ENCODE data around the gene ZNF22.

DNA sequence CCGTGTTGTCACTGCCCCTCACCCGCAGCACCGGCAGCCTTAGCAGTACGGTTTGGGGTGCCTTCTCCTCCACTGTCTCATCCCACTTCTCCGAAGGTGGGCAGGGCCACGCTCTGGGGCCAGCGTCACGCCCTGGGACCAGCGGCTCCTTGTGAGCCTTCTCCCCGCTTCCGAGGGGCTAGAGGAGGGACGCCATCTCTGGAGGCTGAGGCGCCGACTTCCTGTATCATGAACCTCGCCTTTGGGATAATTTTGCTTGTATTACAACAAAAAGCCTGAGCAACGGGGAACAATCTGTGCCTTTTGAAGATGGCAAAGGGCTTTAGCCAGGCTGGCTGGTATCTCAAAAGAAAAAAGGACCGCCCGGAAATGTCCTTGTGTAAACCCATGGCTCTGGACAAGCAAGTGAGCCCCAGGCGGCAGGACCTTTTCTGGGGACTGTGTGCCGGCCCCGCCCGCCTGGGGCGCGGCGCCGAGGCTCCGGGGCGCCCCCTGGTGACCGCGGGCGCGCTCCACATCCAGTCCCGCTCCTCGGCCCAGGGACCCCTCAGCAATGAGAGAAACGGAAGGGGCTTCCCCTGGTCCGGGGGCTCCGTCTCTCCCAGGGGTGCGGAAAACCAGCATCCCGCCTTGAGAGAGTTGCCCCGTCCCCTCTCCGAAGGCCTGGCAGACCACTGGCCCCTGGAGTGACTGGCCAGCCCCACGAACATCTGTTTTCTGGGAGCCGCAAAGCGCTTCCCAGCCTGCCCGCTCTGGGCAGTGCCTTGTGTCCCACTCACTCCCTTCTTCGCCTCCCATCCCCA, 25.9 kb upstream of the ZNF22 start:
- peak in 1 of 4 donors; percentile 34 for TF ChIP-seq POLR2A (IDR thresholded peaks at IDR 0.05)
- TF ChIP-seq, protein P1, sequence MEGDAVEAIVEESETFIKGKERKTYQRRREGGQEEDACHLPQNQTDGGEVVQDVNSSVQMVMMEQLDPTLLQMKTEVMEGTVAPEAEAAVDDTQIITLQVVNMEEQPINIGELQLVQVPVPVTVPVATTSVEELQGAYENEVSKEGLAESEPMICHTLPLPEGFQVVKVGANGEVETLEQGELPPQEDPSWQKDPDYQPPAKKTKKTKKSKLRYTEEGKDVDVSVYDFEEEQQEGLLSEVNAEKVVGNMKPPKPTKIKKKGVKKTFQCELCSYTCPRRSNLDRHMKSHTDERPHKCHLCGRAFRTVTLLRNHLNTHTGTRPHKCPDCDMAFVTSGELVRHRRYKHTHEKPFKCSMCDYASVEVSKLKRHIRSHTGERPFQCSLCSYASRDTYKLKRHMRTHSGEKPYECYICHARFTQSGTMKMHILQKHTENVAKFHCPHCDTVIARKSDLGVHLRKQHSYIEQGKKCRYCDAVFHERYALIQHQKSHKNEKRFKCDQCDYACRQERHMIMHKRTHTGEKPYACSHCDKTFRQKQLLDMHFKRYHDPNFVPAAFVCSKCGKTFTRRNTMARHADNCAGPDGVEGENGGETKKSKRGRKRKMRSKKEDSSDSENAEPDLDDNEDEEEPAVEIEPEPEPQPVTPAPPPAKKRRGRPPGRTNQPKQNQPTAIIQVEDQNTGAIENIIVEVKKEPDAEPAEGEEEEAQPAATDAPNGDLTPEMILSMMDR (IDR thresholded peaks at IDR 0.05) = peak; percentile 90 to 97 (median 95)
